MV-4-11 (cell line): ENCODE data around the gene SLC25A45.

ENCODE experiments used
- DNase-seq: peaks from one replicate; lab custom pipeline; 2025; lab: John Stamatoyannopoulos, UW

Gene SLC25A45

DNA sequence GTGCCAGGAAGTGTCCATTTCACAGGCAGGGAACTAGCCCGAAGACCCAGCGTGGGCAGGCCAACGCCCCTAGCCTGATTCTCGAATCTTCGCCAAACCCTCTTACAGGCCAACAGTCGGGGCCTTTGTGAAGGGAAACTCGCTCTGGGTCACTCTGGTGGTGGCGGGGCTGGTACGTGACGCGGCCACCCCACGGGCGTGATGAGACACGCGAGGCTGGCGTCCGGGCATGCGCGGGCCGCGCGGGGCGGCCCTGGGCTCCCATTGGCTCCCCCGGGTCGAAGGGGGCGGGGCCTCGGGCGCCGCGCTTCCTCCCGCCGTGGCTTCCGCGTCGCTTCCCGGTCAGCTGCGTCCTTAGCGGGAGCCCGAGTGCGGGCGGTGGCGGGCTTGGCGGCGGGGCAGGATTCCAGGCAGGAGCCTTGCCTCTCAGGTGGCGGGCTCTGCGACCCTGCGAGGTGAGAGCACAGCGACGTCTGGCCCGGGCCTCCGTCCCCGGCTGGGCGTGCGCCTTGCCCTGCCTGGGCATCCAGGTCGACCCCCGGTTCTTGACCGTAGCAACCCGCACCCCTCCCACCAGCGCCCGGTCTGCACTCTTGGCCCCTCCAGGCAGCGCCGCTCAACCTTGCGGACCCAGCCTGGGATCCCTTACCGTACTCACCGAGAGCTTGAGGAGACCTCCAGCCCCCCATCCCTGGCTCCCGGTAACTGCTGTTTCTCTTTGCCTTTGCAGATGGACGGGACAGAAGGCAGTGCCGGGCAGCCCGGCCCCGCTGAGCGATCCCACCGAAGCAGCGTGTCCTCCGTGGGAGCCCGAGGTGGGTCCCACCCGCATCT lies 4.1 kb upstream of the SLC25A45 start, which contains the start of gene FRMD8:
Gene FRMD8 (plus strand): TSS at position 331 of the 834 bp plus-strand sequence. CDS start 400 bp downstream, at position 731.
- peak; percentile 84 for DNase-seq

DNA sequence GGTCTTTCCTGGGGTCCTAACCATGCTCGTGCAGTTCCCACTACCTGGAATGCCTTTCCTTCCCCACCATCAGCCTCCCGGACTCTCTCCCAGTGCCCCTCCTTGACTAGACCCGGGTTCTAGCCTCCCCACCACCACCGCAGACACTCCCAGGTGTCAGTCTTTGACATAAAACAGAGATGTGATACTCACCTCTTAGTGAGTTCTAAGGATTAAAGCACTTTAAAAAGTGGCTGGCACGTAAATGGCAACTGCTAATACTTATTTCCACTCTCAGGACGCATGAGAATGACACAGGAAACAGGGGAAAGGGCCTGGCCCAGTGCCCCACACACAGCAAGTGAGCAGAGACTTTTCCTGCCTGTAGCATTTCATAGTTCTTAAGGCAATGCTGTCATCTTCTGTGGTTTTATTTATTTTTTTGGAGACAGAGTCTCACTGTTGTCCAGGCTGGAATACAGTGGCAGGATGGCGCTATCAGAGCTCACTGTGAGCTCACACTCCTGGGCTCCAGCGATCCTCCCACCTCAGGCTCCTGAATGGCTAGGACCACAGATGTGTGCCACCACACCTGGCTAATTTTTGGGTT lies 1.9 kb upstream of the SLC25A45 start:
- DNase-seq = no peak

- no peak for DNase-seq
Observed at GRCh38 chr11:65383778-65384177, 1.3 kb upstream of the SLC25A45 start.

- DNase-seq = no peak
Observed at GRCh38 chr11:65382804-65383368, 440 bp upstream of the SLC25A45 start.

- peak; percentile 61 for DNase-seq
Observed at GRCh38 chr11:65381716-65382032, 772 bp downstream of the SLC25A45 start.

DNA sequence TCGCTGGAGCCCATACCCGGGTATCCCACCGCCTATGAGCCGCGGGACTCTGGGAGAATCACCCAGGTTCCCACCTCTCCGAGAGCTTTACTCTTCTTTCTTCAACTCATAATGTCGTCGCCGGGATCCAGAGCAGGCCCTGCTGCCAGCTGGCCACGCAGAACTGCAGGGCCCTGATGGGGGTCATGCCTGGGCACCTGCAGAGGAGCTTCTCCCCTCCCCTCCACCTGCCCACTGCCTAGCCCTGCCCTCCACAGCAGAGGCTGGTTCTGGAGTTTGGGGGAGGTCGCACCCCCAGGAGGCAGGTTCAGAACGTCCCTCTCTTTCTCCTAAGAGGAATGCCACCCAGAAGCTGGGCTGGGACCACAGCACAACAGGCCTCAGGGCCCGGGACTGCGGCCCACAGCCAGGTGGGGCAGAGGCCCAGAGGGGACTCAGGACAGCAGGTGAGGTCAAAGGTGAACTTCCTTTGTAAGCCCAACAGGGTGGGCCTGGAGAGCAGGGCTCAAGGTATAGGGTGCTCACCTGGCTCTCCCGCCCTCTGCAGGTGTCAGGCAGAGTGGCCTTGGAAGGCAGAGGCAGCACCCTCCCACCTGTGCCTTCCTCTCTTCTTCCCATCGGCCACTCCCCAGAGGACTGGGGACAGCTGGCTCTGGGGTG lies 1.9 kb downstream of the SLC25A45 start:
- DNase-seq = no peak

- DNase-seq = no peak
Observed at GRCh38 chr11:65379698-65380459, 2.6 kb downstream of the SLC25A45 start.

- DNase-seq = no peak
Observed at GRCh38 chr11:65378928-65379638, 3.4 kb downstream of the SLC25A45 start.

DNA sequence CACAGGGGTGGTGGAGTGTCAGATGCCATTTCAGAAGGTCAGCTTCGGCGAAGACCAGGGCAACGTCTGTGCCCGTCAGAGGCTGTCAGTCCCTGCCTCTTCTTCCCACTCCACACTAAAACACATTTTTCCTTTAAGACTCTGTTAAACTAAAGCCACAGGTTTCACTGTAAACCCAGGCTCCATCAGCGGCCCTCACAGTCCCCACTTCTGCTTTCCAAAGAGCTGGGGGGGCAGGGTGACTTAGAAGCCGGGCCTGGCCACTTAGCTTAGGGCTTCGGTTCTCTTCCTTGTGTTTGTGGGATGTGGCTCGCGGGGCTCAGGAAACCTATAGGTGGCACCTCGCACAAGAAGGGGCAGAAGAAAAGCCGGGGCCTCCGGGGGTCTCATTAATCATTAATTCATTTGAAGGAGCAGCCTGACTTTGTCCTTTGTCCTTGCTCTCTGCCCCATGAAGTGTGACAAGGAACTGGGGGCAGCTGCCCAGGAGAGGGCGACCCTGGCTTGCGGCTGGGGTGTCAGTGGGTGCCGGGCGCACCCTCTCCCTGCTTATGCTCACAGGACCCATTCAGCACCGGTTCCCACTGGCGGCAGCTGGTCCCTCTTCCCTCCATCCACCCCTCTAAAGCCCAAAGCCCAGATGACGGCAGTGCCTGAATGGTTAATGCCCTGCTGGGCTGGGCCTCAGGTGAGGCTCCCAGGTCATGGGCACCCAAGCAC lies 4.1 kb downstream of the SLC25A45 start:
- peak; percentile 92 for DNase-seq

DNA sequence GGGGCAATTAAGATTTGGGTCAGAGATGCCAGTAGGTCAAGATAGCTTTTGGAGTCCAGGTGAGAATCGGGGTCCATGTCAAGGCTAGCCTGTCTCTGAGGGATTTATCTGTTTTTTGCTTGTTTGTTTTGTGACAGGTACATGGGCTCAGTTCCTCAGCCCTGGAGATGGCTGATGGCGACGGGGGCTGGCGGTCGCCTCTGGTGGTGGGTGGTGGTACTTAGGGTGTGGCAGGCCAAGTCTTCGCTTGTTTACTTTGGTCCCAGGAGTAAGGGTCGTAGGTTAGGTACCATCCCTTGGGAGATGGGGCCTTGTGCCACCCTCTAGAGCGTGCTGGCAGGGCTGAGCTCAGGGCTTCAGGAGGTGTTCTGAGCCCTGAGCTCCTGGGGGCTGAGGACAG lies 4.7 kb downstream of the SLC25A45 start:
- no peak for DNase-seq

- DNase-seq = no peak
Observed at GRCh38 chr11:65377036-65377435, 5.4 kb downstream of the SLC25A45 start.

- DNase-seq = no peak
Observed at GRCh38 chr11:65376138-65376713, 6.2 kb downstream of the SLC25A45 start.

GRCh38 chr11:65375012-65375411 lies 7.4 kb downstream of the SLC25A45 start:
- no peak for DNase-seq

DNA sequence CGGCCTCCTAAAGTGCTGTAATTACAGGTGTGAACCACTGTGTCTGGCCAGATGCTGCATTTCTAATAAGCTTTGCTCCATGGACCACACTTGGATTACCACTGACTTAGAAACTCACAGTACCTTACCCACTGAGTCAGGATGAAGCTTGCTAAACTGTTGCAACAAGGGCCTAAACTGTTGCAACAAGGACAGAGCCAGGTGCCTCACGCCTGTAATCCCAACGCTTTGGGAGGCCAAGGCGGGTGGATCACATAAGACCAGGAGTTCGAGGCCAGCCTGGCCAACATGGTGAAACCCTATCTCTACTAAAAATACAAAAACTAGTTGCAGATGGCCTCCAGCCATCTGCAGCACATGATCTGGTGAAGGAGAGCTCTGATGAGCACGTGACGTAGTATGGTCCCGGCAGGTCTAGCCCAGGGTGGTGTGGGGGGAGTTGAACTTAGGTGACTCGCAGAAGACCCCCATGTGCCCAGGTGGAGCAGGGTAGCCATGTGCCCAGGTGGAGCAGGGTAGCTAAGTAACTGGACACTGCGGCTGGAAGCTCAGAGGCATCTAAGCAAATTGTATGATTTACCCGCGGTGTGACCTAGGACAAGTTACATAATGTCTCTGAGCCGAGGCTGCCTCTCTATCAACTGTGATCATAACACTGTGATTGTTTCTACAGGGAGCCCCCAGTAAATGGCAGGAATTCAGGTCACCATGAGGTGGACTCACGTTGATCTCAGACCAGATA lies 8.4 kb downstream of the SLC25A45 start:
- DNase-seq = peak; percentile 8

DNA sequence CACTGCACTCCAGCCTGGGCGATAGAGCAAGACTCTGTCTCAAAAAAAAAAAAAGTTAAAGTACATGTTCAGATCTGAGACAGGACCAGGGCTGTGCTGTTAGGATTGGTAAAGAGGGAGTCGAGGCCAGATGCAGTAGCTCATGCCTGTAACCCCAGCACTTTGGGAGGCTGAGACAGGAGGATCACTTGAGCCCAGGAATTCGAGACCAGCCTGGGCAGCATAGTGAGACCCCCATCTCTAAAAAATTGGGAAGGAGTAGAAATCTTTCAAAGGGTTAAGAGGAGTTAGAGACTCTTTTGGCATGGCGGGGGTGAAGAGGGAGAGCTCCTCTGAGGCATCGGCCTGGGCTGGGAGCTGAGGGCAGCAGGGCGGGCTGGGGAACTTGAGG lies 11.8 kb downstream of the SLC25A45 start:
- DNase-seq = no peak

DNA sequence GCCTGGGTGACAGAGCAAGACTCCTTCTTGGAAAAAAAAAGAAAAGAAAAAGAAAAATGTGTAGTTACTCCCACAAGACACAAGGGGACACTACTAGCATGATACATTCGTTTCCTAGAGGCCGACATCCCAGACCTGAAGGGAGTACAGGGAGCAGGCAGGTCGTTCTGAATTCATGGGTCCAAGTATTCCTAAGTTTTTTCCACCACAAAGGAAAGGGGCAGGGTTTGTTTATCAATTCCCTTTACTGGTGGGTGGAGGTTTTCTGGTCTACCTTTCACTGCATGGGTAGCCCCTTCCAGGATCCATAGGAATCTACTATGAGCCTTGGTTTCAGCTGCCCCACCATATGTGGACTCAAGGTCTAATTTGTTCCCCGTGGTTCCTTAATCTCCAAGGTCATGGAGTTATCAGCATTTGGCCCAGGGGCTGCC lies 16.1 kb downstream of the SLC25A45 start:
- peak; percentile 72 for DNase-seq

GRCh38 chr11:65363770-65364169 lies 18.7 kb downstream of the SLC25A45 start:
- DNase-seq = no peak

DNA sequence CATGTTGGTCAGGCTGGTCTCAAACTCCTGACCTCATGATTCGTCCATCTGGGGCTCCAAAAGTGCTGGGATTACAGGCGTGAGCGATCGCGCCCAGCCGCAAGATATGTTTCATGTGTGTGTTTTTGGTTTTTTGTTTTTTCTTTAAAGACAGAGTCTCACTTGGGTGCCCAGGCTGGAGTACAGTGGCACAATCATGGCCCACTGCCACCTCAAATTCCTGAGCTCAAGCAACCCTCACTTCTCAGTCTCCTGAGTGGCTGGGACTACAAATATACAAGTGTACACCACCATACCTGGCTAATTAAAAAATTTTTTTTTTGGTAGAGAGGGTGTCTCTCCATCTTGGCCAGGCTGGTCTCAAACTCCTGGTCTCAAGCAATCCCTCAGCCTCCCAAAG lies 19.5 kb downstream of the SLC25A45 start:
- no peak for DNase-seq

- DNase-seq = peak; percentile 78
Observed at GRCh38 chr11:65362320-65362931, 20.0 kb downstream of the SLC25A45 start.
